ENCODE measurements around the gene TENM3. TPM values are rescaled to one million over a fixed set of nuclear protein-coding genes. Genes with fewer than 3 reads are reported as not detected.

TENM3 gene
- total and polyA plus RNA-seq, 2 of the 8 experiments (the other 6 are each of a cell fraction or from before 2014, with no cell fraction given): 36.9 to 69.3 TPM

GRCh38 chr4:182213004-182213403 lies 30.2 kb upstream of the TENM3 start:
- ChIA-PET POLR2A (ENCODE audit: partially characterized antibody) (interaction anchor here (0.7 kb wide), 1 partner anchor 630 kb away, joined by 3 read pairs; no protein-coding TSS in a partner anchor), CTCF (ENCODE audit: partially characterized antibody) (interaction anchor here (0.6 kb wide), 2 partner anchors 122 to 397 kb away, joined by 3 to 4 read pairs; no protein-coding TSS in a partner anchor)
- no peak overlapping the region for H3K23ac ChIP-seq (ENCODE audit: insufficient read length)
- H4K91ac ChIP-seq (replicated peaks; ENCODE audit: insufficient read length, low read length): no peak overlapping the region
- no peak overlapping the region for H2BK15ac ChIP-seq (ENCODE audit: low read length)
- no peaks in the 10 kb centered on the region for H3K9me3 ChIP-seq (ENCODE audit: insufficient read depth in 2 of 2, low read depth in 1 of 2, low read length in 1 of 2)
- 95% methylated on average over 1 of the region's 1 CpG; no CpG with 5 or more reads in 1 of the 2 experiments for WGBS, 2 experiments (ENCODE audit: extremely low coverage in 1 of 2, insufficient coverage in 1 of 2, insufficient read length in 1 of 2, insufficient replicate concordance in 2 of 2, low coverage in 1 of 2, low lambda C conversion rate in 2 of 2, missing lambda C conversion rate in 1 of 2)
- H2AFZ ChIP-seq (ENCODE audit: low read length): no peak overlapping the region
- H2BK120ac ChIP-seq (replicated peaks; ENCODE audit: low read depth, low read length): no peak overlapping the region
- H3K56ac ChIP-seq (replicated peaks; ENCODE audit: insufficient read length, low read depth, low read length): no peak overlapping the region
- no peak overlapping the region for H3K14ac ChIP-seq (ENCODE audit: insufficient read length)
- H4K8ac ChIP-seq (ENCODE audit: extremely low read depth, insufficient read depth, low read length): no peak overlapping the region
- peaks cover 0 to 5% of the 10 kb centered on the region in 2 experiments; a peak in 2 of 4 replicates for H3K79me2 ChIP-seq (ENCODE audit: control insufficient read depth in 1 of 2, insufficient read depth in 2 of 2, low read length in 2 of 2)
- H4K5ac ChIP-seq (ENCODE audit: insufficient read length, low read depth, low read length): no peak overlapping the region
- no peak for DNase-seq (ENCODE audit: low read depth in 1 of 2, low spot score in 2 of 2)
- H3K79me1 ChIP-seq (ENCODE audit: low read depth, low read length): no peaks in the 10 kb centered on the region; the same call in 1 of the 2 replicates
- peaks cover 0 to 6% (median 5%) of the 10 kb centered on the region in 4 experiments; a peak in 5 of 7 replicates for H3K4me1 ChIP-seq (replicated peaks in 1 of 4; ENCODE audit: control insufficient read depth in 3 of 4, insufficient read depth in 4 of 4, low read length in 3 of 4)
- no peak overlapping the region for H2BK20ac ChIP-seq (ENCODE audit: low read length)
- no peak overlapping the region for H3K27ac ChIP-seq (ENCODE audit: low read depth, low read length)
- no peaks in the 10 kb centered on the region for H3K27me3 ChIP-seq (replicated peaks in 1 of 4; ENCODE audit: control insufficient read depth in 3 of 4, extremely low read depth in 1 of 4, insufficient read depth in 3 of 4, low read length in 3 of 4)
- no peak for FAIRE-seq
- no peaks in the 10 kb centered on the region for H3K23me2 ChIP-seq (ENCODE audit: low read depth, low read length)
- H3K9ac ChIP-seq (replicated peaks in 1 of 4; ENCODE audit: extremely low read depth in 1 of 4, low read depth in 3 of 4, low read length in 3 of 4): no peak overlapping the region
- H3K4me2 ChIP-seq (ENCODE audit: insufficient read depth in 1 of 2, low read depth in 2 of 2, low read length in 2 of 2): no peak overlapping the region
- H3K36me3 ChIP-seq (ENCODE audit: control insufficient read depth in 2 of 4, insufficient read depth in 4 of 4, low read length in 3 of 4): no peaks in the 10 kb centered on the region
- H4K20me1 ChIP-seq (replicated peaks in 1 of 2; ENCODE audit: control insufficient read depth in 1 of 2, insufficient read depth in 2 of 2, low read length in 2 of 2): peaks cover 0 to 2% of the 10 kb centered on the region in 2 experiments
- H3K4me3 ChIP-seq (ENCODE audit: extremely low read depth in 1 of 4, insufficient read depth in 2 of 4, low read depth in 3 of 4, low read length in 4 of 4): no peak overlapping the region
- no peak overlapping the region for H2AK5ac ChIP-seq (ENCODE audit: low read depth, low read length)
- no peak overlapping the region for H3K4ac ChIP-seq (replicated peaks; ENCODE audit: insufficient read length, low read depth, low read length)
- no peak overlapping the region for H3K18ac ChIP-seq (ENCODE audit: extremely low read depth, low read length)
- H2BK5ac ChIP-seq (ENCODE audit: low read depth, low read length): no peak overlapping the region
- H2BK12ac ChIP-seq (ENCODE audit: low read depth, low read length): no peak overlapping the region
- no peak for TF ChIP-seq JUN (IDR thresholded peaks at IDR 0.05; ENCODE audit: low read depth, low read length)
- no peak for TF ChIP-seq SRF (IDR thresholded peaks at IDR 0.05; ENCODE audit: low read depth, low read length)
- no peak for TF ChIP-seq SIN3A (conservative IDR thresholded peaks at IDR 0.05 in 1 of 2, IDR thresholded peaks at IDR 0.05 in 1 of 2; ENCODE audit: low read depth in 1 of 2, low read length in 2 of 2)
- TF ChIP-seq NRF1 (IDR thresholded peaks at IDR 0.05; ENCODE audit: low read depth, low read length): no peak
- TF ChIP-seq CHD1 (IDR thresholded peaks at IDR 0.05; ENCODE audit: low read depth, low read length): no peak
- no peak for TF ChIP-seq ATF3 (IDR thresholded peaks at IDR 0.05; ENCODE audit: insufficient read depth, low read depth, low read length)
- no peak for TF ChIP-seq TBP (IDR thresholded peaks at IDR 0.05; ENCODE audit: low read depth, low read length)
- TF ChIP-seq BRCA1 (IDR thresholded peaks at IDR 0.05; ENCODE audit: low read depth, low read length): no peak
- no peak for TF ChIP-seq CHD2 (IDR thresholded peaks at IDR 0.05; ENCODE audit: low read length)
- TF ChIP-seq TEAD4 (IDR thresholded peaks at IDR 0.05; ENCODE audit: low read depth, low read length): no peak
- TF ChIP-seq SP2 (IDR thresholded peaks at IDR 0.05; ENCODE audit: low read length): no peak
- TF ChIP-seq NANOG (IDR thresholded peaks at IDR 0.05; ENCODE audit: insufficient read depth, low read depth, low read length, poor library complexity, severe bottlenecking): no peak
- TF ChIP-seq BCL11A (IDR thresholded peaks at IDR 0.05; ENCODE audit: low read depth in 2 of 2, low read length in 2 of 2): no peak
- TF ChIP-seq SIX5 (IDR thresholded peaks at IDR 0.05; ENCODE audit: low read depth, low read length): no peak
- TF ChIP-seq RXRA (IDR thresholded peaks at IDR 0.05; ENCODE audit: insufficient read depth, low read depth, low read length): no peak
